GM18868 (cell line): ENCODE measurements around the gene ALDH1A1.
"Not testable (repeated sequence)": the region's sequence is repeated elsewhere in the genome, so short reads cannot be mapped to it uniquely, and the experiment has no call there.

ENCODE experiments used
- ATAC-seq: cut with Tn5 transposase; IDR thresholded peaks from one replicate; pipeline ENCODE4 v1.9.1; 2021; ENCODE audit warnings: mild to moderate bottlenecking, moderate library complexity; ENCODE audit not compliant: unreplicated experiment

The ALDH1A1 gene

DNA sequence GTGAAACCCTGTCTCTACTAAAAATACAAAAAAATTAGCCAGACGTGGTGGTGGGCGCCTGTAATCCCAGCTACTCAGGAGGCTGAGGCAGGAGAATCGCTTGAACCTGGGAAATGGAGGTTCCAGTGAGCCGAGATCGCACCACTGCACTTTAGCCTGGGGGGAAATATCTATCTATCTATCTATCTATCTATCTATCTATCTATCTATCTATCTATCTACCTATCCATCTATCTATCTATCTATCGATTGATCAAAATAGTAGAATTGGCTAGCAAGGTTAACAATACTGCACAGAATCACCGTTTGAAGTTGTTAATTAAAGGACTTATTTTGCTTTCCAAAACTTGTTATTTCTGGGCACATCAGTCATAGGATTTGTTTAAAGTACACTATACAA is 90.1 kb downstream of the ALDH1A1 start:
- ATAC-seq: not testable (repeated sequence)

GRCh38 chr9:72858089-72858912 is 94.6 kb downstream of the ALDH1A1 start:
- ATAC-seq: no peak

DNA sequence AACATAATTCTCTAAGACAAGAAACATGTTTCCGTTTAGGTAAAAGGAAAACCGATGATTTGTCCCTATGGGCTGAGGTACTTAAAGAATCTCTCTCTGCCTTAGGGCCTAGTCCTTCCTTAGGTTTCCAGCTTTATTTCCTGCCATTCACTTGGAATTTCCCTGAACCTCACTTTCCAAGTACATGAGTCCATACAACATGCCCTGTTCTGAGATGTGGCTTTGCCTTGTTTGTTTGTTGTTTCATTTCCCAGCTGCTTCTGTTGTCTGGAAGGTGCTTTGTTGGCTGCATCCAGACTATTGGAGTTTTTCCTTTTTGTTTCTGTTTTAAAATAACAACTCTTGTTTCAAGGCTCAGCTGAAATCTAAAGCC is 95.2 kb downstream of the ALDH1A1 start:
- no peak for ATAC-seq

DNA sequence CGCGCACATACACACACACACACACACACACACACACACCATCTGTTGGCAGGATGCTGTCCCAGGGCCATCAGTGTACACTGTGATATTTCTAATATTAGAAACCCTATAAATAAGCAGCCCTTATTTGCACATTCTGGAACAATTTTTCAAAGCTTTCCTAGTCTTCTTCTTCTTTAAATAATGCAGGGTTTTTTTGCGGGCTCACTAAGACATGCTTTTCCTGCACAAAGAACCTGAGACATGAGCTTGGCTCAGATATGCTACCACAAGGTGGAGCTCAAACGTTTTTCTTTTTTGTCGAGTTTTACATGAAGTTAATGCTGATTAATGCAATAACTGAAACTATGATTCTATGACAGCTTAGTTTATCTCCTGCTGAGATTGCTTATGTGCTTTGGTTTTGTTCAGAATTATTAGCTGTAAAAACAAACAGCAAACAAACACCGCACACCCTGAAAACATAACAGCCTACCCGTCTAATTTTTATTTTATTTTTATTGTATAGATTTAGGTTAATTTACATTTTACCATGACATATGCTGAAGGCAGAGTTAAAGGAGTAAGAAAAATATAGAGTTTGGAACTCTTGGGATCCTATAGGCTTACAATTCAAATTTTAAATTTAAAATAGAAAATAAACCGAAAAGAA is 95.8 kb downstream of the ALDH1A1 start:
- ATAC-seq: peak; percentile 67

GRCh38 chr9:72855890-72856523 is 96.8 kb downstream of the ALDH1A1 start:
- ATAC-seq: no peak

GRCh38 chr9:72855321-72855720 is 97.5 kb downstream of the ALDH1A1 start:
- no peak for ATAC-seq
